Esophagus muscularis mucosa (tissue), 3 donors: Measurements from ENCODE around the gene LRP2BP.

Experiments
- CTCF ChIP-seq, 3 experiments: fragments of 200-600 bp in 2 of 3; fragments of 450-650 bp in 1 of 3; sonication (generic) in 2 of 3; IDR thresholded peaks; one replicate each; pipeline ENCODE4 v1.5.1; 2017 to 2019; ENCODE audit warnings: antibody characterized with exemption in 3 of 3, mild to moderate bottlenecking in 2 of 3, moderate library complexity in 1 of 3
- EP300 ChIP-seq: sonication (generic); formaldehyde crosslinking; IDR thresholded peaks from one replicate; pipeline ENCODE4 v1.6.1; 2017; ENCODE audit warnings: antibody characterized with exemption

GRCh38 chr4:185361872-185362271 is 33.9 kb downstream of the LRP2BP start:
- TF ChIP-seq CTCF (IDR thresholded peaks at IDR 0.05) (no peak), EP300 (no peak)
